ENCODE data around the gene ACSS2.

Gene ACSS2

DNA sequence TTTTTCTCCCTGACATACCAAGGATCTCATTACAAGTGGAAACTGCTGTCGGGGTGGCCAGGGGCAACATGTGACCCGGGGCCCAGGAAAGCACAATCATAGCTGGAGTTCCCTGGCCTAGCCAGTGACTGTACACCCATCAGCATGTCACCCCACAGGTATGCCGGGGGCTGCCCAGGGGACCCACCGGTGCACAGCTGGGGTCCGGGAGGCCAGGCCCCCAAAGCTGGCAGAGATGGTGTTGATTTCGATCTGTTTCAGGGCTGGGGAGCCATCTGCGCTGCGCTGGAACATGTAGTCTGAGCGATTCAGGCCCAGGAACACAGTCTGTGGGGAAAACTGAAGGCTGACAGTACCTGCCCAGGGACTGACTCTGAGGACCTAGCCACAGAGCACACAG is 65.9 kb downstream of the ACSS2 start:
- DNase-seq (ENCODE audit: low read depth), result no peak
- TF ChIP-seq, protein P1, sequence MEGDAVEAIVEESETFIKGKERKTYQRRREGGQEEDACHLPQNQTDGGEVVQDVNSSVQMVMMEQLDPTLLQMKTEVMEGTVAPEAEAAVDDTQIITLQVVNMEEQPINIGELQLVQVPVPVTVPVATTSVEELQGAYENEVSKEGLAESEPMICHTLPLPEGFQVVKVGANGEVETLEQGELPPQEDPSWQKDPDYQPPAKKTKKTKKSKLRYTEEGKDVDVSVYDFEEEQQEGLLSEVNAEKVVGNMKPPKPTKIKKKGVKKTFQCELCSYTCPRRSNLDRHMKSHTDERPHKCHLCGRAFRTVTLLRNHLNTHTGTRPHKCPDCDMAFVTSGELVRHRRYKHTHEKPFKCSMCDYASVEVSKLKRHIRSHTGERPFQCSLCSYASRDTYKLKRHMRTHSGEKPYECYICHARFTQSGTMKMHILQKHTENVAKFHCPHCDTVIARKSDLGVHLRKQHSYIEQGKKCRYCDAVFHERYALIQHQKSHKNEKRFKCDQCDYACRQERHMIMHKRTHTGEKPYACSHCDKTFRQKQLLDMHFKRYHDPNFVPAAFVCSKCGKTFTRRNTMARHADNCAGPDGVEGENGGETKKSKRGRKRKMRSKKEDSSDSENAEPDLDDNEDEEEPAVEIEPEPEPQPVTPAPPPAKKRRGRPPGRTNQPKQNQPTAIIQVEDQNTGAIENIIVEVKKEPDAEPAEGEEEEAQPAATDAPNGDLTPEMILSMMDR (IDR thresholded peaks at IDR 0.05; ENCODE audit: low read depth, low read length, missing control alignments), result no peak
- no peak overlapping the region for H3K4me3 ChIP-seq (ENCODE audit: low read depth, low read length)
- in situ Hi-C loops (cut with HindIII; ENCODE audit: low sequenced_read_pairs), result no loop called here

DNA sequence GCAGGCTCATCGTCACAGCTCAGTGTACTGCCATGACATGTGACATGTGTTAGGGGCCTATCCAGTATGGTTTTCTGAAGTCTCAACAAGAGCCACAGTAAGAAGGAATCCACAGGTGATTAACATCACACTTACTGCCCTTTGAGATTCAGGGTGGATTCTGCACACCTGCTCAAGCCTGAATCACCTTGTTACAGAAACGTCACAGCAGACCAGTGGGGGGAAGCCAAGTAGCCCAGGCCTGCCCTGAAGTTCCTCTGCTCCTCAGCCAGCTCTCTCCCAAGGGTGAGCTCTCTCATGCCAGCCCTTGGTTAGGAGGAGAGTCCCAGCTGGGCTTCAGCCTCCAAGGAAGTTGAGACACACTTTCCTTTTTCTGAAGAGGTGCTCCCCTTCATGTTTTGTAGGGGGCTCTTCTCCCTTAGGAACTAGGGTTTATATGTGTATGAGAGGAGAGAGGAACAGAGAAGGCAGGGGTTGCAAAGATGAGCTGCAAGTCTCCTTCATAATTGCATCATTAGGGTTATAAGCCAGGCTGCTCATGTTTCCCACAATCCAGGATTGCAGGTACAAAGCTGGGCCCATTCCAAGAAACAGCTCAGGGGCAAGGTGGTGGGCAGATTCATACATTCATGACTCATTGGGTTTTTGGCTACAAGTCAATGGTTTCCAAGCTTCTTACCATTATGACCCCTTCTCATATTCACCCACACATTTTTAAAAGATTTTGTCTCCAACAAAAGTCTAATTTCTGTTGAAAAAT is 67.6 kb downstream of the ACSS2 start:
- in situ Hi-C loops (cut with HindIII; ENCODE audit: low sequenced_read_pairs), result no loop called here
- DNase-seq (ENCODE audit: low read depth), result no peak
- no peak overlapping the region for H3K4me3 ChIP-seq (ENCODE audit: low read depth, low read length)
- TF ChIP-seq, protein P1 (IDR thresholded peaks at IDR 0.05; ENCODE audit: low read depth, low read length, missing control alignments), result no peak

- in situ Hi-C loops (cut with HindIII; ENCODE audit: low sequenced_read_pairs), result no loop called here
- no peak for DNase-seq (ENCODE audit: low read depth)
- TF ChIP-seq, protein P1 (IDR thresholded peaks at IDR 0.05; ENCODE audit: low read depth, low read length, missing control alignments), result no peak
- no peak overlapping the region for H3K4me3 ChIP-seq (ENCODE audit: low read depth, low read length)
Measured at GRCh38 chr20:34945315-34946077, 69.1 kb downstream of the ACSS2 start.

DNA sequence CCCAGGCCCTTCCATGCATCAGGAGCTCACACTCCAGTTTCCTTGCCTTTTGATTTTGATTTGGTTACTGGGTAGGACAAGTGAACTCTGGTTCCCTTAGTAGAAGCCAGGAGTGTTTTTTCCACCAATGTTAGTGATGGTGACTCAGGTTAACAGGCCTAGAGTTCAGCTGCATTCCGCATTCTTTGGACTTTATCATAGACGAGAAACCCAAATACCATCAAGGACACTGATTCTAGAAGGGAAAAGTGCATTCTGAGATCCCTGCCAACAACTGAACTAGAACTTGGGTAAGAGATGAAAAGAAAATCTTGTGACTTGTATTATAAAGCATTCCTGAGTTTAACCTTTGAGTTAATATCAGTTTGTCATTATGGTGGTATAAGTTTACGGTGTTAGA is 70.2 kb downstream of the ACSS2 start:
- no peak for DNase-seq (ENCODE audit: low read depth)
- no peak overlapping the region for H3K4me3 ChIP-seq (ENCODE audit: low read depth, low read length)
- in situ Hi-C loops (cut with HindIII; ENCODE audit: low sequenced_read_pairs), result no loop called here
- TF ChIP-seq, protein P1 (IDR thresholded peaks at IDR 0.05; ENCODE audit: low read depth, low read length, missing control alignments), result no peak

- no peak overlapping the region for H3K4me3 ChIP-seq (ENCODE audit: low read depth, low read length)
- in situ Hi-C loops (cut with HindIII; ENCODE audit: low sequenced_read_pairs), result no loop called here
- TF ChIP-seq, protein P1 (IDR thresholded peaks at IDR 0.05; ENCODE audit: low read depth, low read length, missing control alignments), result no peak
Measured at GRCh38 chr20:34947336-34947735, 70.9 kb downstream of the ACSS2 start.

GRCh38 chr20:34948030-34948429 is 71.6 kb downstream of the ACSS2 start:
- in situ Hi-C loops (cut with HindIII; ENCODE audit: low sequenced_read_pairs), result no loop called here
- H3K4me3 ChIP-seq (ENCODE audit: low read depth, low read length), result no peak overlapping the region
- DNase-seq (ENCODE audit: low read depth), result no peak
- TF ChIP-seq, protein P1 (IDR thresholded peaks at IDR 0.05; ENCODE audit: low read depth, low read length, missing control alignments), result no peak

More at GRCh38 chr20:34947336-34947735, 70.9 kb downstream of the ACSS2 start:
- no peak for DNase-seq (ENCODE audit: low read depth)
